ENCODE measurements around the gene AK4. TPM values are rescaled to one million over a fixed set of nuclear protein-coding genes. Genes with fewer than 3 reads are reported as not detected.
"Not testable (repeated sequence)": the region's sequence is repeated elsewhere in the genome, so short reads cannot be mapped to it uniquely, and the experiment has no call there.

AK4 gene
- total RNA-seq, 3 donors from 2014 or later (not counting 1 experiment from before 2014, with no cell fraction given), result 0.32 to 1.6 (median 0.75) TPM

- H3K9me3 ChIP-seq (ENCODE audit: control insufficient read depth, insufficient read depth, low read length), result no peaks in the 10 kb centered on the region
- no peak for TF ChIP-seq CTCF (IDR thresholded peaks at IDR 0.05)
- WGBS (ENCODE audit: insufficient coverage), result 93% methylated on average over 4 of the region's 4 CpGs
- Mint-ChIP-seq H3K27me3 (ENCODE audit: low read depth in 2 of 2) (peaks cover 6 to 7% of the 10 kb centered on the region in 2 donors), H3K4me3 (no peak overlapping the region), H3K36me3 (no peaks in the 10 kb centered on the region), H3K4me1 (no peaks in the 10 kb centered on the region), H3K9me3 (no peaks in the 10 kb centered on the region), H3K27ac (no peak overlapping the region)
- H3K27me3 ChIP-seq (ENCODE audit: control insufficient read depth, insufficient read depth, low read length), result no peaks in the 10 kb centered on the region
- ATAC-seq (no peak), DNase-seq (no peak)
- no peaks in the 10 kb centered on the region for H3K36me3 ChIP-seq (ENCODE audit: control insufficient read depth, insufficient read depth, low read length)
- intact Hi-C loops (cut with micrococcal nuclease), result no loop called here
- H3K4me1 ChIP-seq (ENCODE audit: control insufficient read depth, insufficient read depth, low read length), result no peaks in the 10 kb centered on the region
- no peak overlapping the region for H3K4me3 ChIP-seq (ENCODE audit: low read length)
- H3K27ac ChIP-seq (ENCODE audit: low read length), result no peak overlapping the region
Observed at GRCh38 chr1:65114322-65114721, 33.7 kb upstream of the AK4 start.

GRCh38 chr1:65119951-65120350, 28.1 kb upstream of the AK4 start:
- no peak for ATAC-seq
- DNase-seq, result no peak
- H3K36me3 ChIP-seq (ENCODE audit: control insufficient read depth, insufficient read depth, low read length), result no peaks in the 10 kb centered on the region
- H3K27me3 Mint-ChIP-seq (ENCODE audit: low read depth in 2 of 2), result peaks cover 6 to 11% of the 10 kb centered on the region in 2 donors
- H3K27me3 ChIP-seq (ENCODE audit: control insufficient read depth, insufficient read depth, low read length), result no peaks in the 10 kb centered on the region
- WGBS (ENCODE audit: insufficient coverage), result 92% methylated on average over 3 of the region's 4 CpGs
- no peak overlapping the region for H3K4me3 ChIP-seq (ENCODE audit: low read length)
- no peak overlapping the region for H3K27ac ChIP-seq (ENCODE audit: low read length)
- TF ChIP-seq CTCF (IDR thresholded peaks at IDR 0.05), result no peak
- intact Hi-C loops (cut with micrococcal nuclease), result no loop called here
- no peak overlapping the region for H3K27ac Mint-ChIP-seq
- no peaks in the 10 kb centered on the region for H3K9me3 ChIP-seq (ENCODE audit: control insufficient read depth, insufficient read depth, low read length)
- no peaks in the 10 kb centered on the region for H3K9me3 Mint-ChIP-seq
- H3K4me3 Mint-ChIP-seq, result no peak overlapping the region
- H3K4me1 Mint-ChIP-seq, result no peaks in the 10 kb centered on the region
- H3K36me3 Mint-ChIP-seq, result no peaks in the 10 kb centered on the region
- H3K4me1 ChIP-seq (ENCODE audit: control insufficient read depth, insufficient read depth, low read length), result no peaks in the 10 kb centered on the region

- H3K36me3 Mint-ChIP-seq; intact Hi-C loops (cut with micrococcal nuclease); H3K4me1 Mint-ChIP-seq; H3K4me1 ChIP-seq (ENCODE audit: control insufficient read depth, insufficient read depth, low read length); H3K9me3 Mint-ChIP-seq; DNase-seq; H3K36me3 ChIP-seq (ENCODE audit: control insufficient read depth, insufficient read depth, low read length); ATAC-seq; H3K27ac Mint-ChIP-seq; H3K4me3 ChIP-seq (ENCODE audit: low read length); H3K9me3 ChIP-seq (ENCODE audit: control insufficient read depth, insufficient read depth, low read length); H3K27ac ChIP-seq (ENCODE audit: low read length); H3K4me3 Mint-ChIP-seq; H3K27me3 ChIP-seq (ENCODE audit: control insufficient read depth, insufficient read depth, low read length): not testable (repeated sequence)
- 83% methylated on average over 4 of the region's 4 CpGs for WGBS (ENCODE audit: insufficient coverage)
- peaks cover 7 to 17% of the 10 kb centered on the region in 2 donors for H3K27me3 Mint-ChIP-seq (ENCODE audit: low read depth in 2 of 2)
Observed at GRCh38 chr1:65129104-65129503, 18.9 kb upstream of the AK4 start.

- H3K27me3 Mint-ChIP-seq (ENCODE audit: low read depth in 2 of 2), result peaks cover 7 to 8% of the 10 kb centered on the region in 2 donors
- no peak overlapping the region for H3K4me3 Mint-ChIP-seq
Observed at GRCh38 chr1:65138524-65138923, 9.5 kb upstream of the AK4 start.

GRCh38 chr1:65139793-65140192, 8.2 kb upstream of the AK4 start:
- H3K27ac Mint-ChIP-seq; H3K4me1 ChIP-seq (ENCODE audit: control insufficient read depth, insufficient read depth, low read length); intact Hi-C loops (cut with micrococcal nuclease); H3K4me3 Mint-ChIP-seq; H3K27ac ChIP-seq (ENCODE audit: low read length); H3K9me3 ChIP-seq (ENCODE audit: control insufficient read depth, insufficient read depth, low read length); ATAC-seq; H3K27me3 ChIP-seq (ENCODE audit: control insufficient read depth, insufficient read depth, low read length); H3K36me3 Mint-ChIP-seq; H3K4me1 Mint-ChIP-seq; H3K4me3 ChIP-seq (ENCODE audit: low read length); H3K36me3 ChIP-seq (ENCODE audit: control insufficient read depth, insufficient read depth, low read length); H3K9me3 Mint-ChIP-seq; DNase-seq: not testable (repeated sequence)
- 80% methylated on average over 1 of the region's 3 CpGs for WGBS (ENCODE audit: insufficient coverage)
- H3K27me3 Mint-ChIP-seq (ENCODE audit: low read depth in 2 of 2), result peaks cover 14 to 17% of the 10 kb centered on the region in 2 donors

More at GRCh38 chr1:65138524-65138923, 9.5 kb upstream of the AK4 start:
- Mint-ChIP-seq H3K36me3 (no peaks in the 10 kb centered on the region), H3K4me1 (no peaks in the 10 kb centered on the region), H3K9me3 (no peaks in the 10 kb centered on the region), H3K27ac (no peak overlapping the region)
- no peaks in the 10 kb centered on the region for H3K27me3 ChIP-seq (ENCODE audit: control insufficient read depth, insufficient read depth, low read length)
- H3K9me3 ChIP-seq (ENCODE audit: control insufficient read depth, insufficient read depth, low read length), result no peaks in the 10 kb centered on the region
- H3K36me3 ChIP-seq (ENCODE audit: control insufficient read depth, insufficient read depth, low read length), result no peaks in the 10 kb centered on the region
- no peak for DNase-seq
- no peak overlapping the region for H3K27ac ChIP-seq (ENCODE audit: low read length)
- no peak for ATAC-seq
- intact Hi-C loops (cut with micrococcal nuclease), result no loop called here
- WGBS (ENCODE audit: insufficient coverage), result 100% methylated on average over 1 of the region's 1 CpG
- no peaks in the 10 kb centered on the region for H3K4me1 ChIP-seq (ENCODE audit: control insufficient read depth, insufficient read depth, low read length)
- no peak for TF ChIP-seq CTCF (IDR thresholded peaks at IDR 0.05)
- H3K4me3 ChIP-seq (ENCODE audit: low read length), result no peak overlapping the region

Data from natural killer cell (primary cell).